Testis (tissue), 2 donors: Measurements from ENCODE around the gene UBAC2.

ENCODE experiments used
- POLR2A ChIP-seq: fragments of 450-650 bp; IDR thresholded peaks from one replicate; pipeline ENCODE4 v1.6.1; 2017; ENCODE audit warnings: antibody characterized with exemption, mild to moderate bottlenecking, moderate library complexity
- TF ChIP-seq, protein P1 (sequence below), 3 experiments: fragments of 450-650 bp in 2 of 3; fragments of 200-600 bp in 1 of 3; sonication (generic) in 1 of 3; IDR thresholded peaks; one replicate each; pipeline ENCODE4 v1.5.1; 2016 to 2019; ENCODE audit warnings: antibody characterized with exemption in 3 of 3, mild to moderate bottlenecking in 2 of 3, moderate library complexity in 1 of 3

DNA sequence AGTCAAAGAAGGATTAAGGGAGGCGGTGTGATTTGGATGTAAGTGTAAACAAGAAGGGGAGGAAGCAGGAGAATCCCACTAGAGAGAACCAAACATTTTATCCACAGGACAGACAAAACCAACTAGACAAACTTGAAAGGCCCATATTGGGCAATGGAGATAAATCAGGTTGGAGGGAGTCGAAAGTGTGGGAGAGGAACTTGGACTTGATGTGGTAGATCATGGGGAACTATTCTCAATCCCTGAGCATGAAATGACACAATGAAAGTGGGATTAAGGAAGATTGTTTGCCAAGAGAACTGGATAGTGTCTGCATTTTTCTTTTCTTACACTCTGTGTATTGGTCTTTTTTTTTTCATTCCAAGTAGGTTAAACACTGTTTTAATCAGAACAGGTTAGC, 88.6 kb downstream of the UBAC2 start:
- TF ChIP-seq, protein P1, sequence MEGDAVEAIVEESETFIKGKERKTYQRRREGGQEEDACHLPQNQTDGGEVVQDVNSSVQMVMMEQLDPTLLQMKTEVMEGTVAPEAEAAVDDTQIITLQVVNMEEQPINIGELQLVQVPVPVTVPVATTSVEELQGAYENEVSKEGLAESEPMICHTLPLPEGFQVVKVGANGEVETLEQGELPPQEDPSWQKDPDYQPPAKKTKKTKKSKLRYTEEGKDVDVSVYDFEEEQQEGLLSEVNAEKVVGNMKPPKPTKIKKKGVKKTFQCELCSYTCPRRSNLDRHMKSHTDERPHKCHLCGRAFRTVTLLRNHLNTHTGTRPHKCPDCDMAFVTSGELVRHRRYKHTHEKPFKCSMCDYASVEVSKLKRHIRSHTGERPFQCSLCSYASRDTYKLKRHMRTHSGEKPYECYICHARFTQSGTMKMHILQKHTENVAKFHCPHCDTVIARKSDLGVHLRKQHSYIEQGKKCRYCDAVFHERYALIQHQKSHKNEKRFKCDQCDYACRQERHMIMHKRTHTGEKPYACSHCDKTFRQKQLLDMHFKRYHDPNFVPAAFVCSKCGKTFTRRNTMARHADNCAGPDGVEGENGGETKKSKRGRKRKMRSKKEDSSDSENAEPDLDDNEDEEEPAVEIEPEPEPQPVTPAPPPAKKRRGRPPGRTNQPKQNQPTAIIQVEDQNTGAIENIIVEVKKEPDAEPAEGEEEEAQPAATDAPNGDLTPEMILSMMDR (IDR thresholded peaks at IDR 0.05), result no peak
- TF ChIP-seq POLR2A, result no peak
